Measurements from ENCODE around the gene MS4A13.
"Not testable (repeated sequence)": the region's sequence is repeated elsewhere in the genome, so short reads cannot be mapped to it uniquely, and the experiment has no call there.

Gene MS4A13

GRCh38 chr11:60510209-60510608 is 5.0 kb upstream of the MS4A13 start:
- H3K27ac Mint-ChIP-seq; H3K9me3 Mint-ChIP-seq; H3K4me3 Mint-ChIP-seq; ATAC-seq; H3K36me3 Mint-ChIP-seq (ENCODE audit: low read depth); DNase-seq; H3K4me1 Mint-ChIP-seq: not testable (repeated sequence)
- H3K27me3 Mint-ChIP-seq: peaks cover 19% of the 10 kb centered on the region

GRCh38 chr11:60511393-60511792 is 3.8 kb upstream of the MS4A13 start:
- Mint-ChIP-seq H3K27me3 (peaks cover 29% of the 10 kb centered on the region), H3K4me3 (no peak overlapping the region), H3K9me3 (peaks cover 5% of the 10 kb centered on the region), H3K4me1 (no peaks in the 10 kb centered on the region), H3K27ac (no peak overlapping the region), H3K36me3 (ENCODE audit: low read depth) (no peaks in the 10 kb centered on the region)
- ATAC-seq: no peak
- no peak for DNase-seq

- no peaks in the 10 kb centered on the region for H3K36me3 Mint-ChIP-seq (ENCODE audit: low read depth)
- H3K27ac Mint-ChIP-seq: no peak overlapping the region
- H3K27me3 Mint-ChIP-seq: peaks cover 18% of the 10 kb centered on the region
- H3K4me1 Mint-ChIP-seq: no peaks in the 10 kb centered on the region
- no peak for DNase-seq
- no peak for ATAC-seq
- H3K9me3 Mint-ChIP-seq: peaks cover 5% of the 10 kb centered on the region
- H3K4me3 Mint-ChIP-seq: no peak overlapping the region
These were observed 2.5 kb upstream of the MS4A13 start for GRCh38 chr11:60512651-60513225.

- Mint-ChIP-seq H3K27me3 (peaks cover 15% of the 10 kb centered on the region), H3K4me3 (no peak overlapping the region), H3K9me3 (peaks cover 5% of the 10 kb centered on the region), H3K4me1 (no peaks in the 10 kb centered on the region), H3K36me3 (ENCODE audit: low read depth) (no peaks in the 10 kb centered on the region), H3K27ac (no peak overlapping the region)
- ATAC-seq: no peak
- DNase-seq: no peak
These were observed 1.4 kb upstream of the MS4A13 start for GRCh38 chr11:60513496-60514460.

GRCh38 chr11:60528465-60528864 is 13.3 kb downstream of the MS4A13 start:
- no peak for ATAC-seq
- Mint-ChIP-seq H3K4me3 (no peak overlapping the region), H3K9me3 (peaks cover 6% of the 10 kb centered on the region), H3K36me3 (ENCODE audit: low read depth) (no peaks in the 10 kb centered on the region), H3K27me3 (peaks cover 6% of the 10 kb centered on the region), H3K4me1 (peaks cover 3% of the 10 kb centered on the region), H3K27ac (no peak overlapping the region)
- no peak for DNase-seq

- DNase-seq (no peak), ATAC-seq (no peak)
- peaks cover 6% of the 10 kb centered on the region for H3K9me3 Mint-ChIP-seq
- no peak overlapping the region for H3K27ac Mint-ChIP-seq
- peaks cover 3% of the 10 kb centered on the region for H3K4me1 Mint-ChIP-seq
- no peaks in the 10 kb centered on the region for H3K36me3 Mint-ChIP-seq (ENCODE audit: low read depth)
- peaks cover 6% of the 10 kb centered on the region for H3K27me3 Mint-ChIP-seq
- no peak overlapping the region for H3K4me3 Mint-ChIP-seq
These were observed 13.7 kb downstream of the MS4A13 start for GRCh38 chr11:60528934-60529333.

- peaks cover 3% of the 10 kb centered on the region for H3K4me1 Mint-ChIP-seq
- H3K4me3 Mint-ChIP-seq: no peak overlapping the region
- no peaks in the 10 kb centered on the region for H3K36me3 Mint-ChIP-seq (ENCODE audit: low read depth)
- ATAC-seq (no peak), DNase-seq (no peak)
- H3K27me3 Mint-ChIP-seq: peaks cover 6% of the 10 kb centered on the region
- H3K27ac Mint-ChIP-seq: no peak overlapping the region
- peaks cover 6% of the 10 kb centered on the region for H3K9me3 Mint-ChIP-seq
These were observed 15.4 kb downstream of the MS4A13 start for GRCh38 chr11:60530454-60531100.

- not testable (repeated sequence) for H3K27ac Mint-ChIP-seq; H3K4me1 Mint-ChIP-seq; H3K27me3 Mint-ChIP-seq; DNase-seq; H3K36me3 Mint-ChIP-seq (ENCODE audit: low read depth); H3K4me3 Mint-ChIP-seq; H3K9me3 Mint-ChIP-seq; ATAC-seq
These were observed 17.2 kb downstream of the MS4A13 start for GRCh38 chr11:60532383-60532782.

GRCh38 chr11:60538627-60539026 is 23.4 kb downstream of the MS4A13 start:
- H3K4me1 Mint-ChIP-seq; H3K36me3 Mint-ChIP-seq (ENCODE audit: low read depth); ATAC-seq; H3K4me3 Mint-ChIP-seq; H3K27ac Mint-ChIP-seq; H3K27me3 Mint-ChIP-seq; H3K9me3 Mint-ChIP-seq; DNase-seq: not testable (repeated sequence)

- Mint-ChIP-seq H3K27ac (no peak overlapping the region), H3K9me3 (peaks cover 3% of the 10 kb centered on the region), H3K4me3 (no peak overlapping the region), H3K4me1 (no peaks in the 10 kb centered on the region), H3K36me3 (ENCODE audit: low read depth) (peaks cover 2% of the 10 kb centered on the region), H3K27me3 (peaks cover 10% of the 10 kb centered on the region)
- ATAC-seq (no peak), DNase-seq (no peak)
These were observed 28.9 kb downstream of the MS4A13 start for GRCh38 chr11:60544077-60544476.

- no peak overlapping the region for H3K4me3 Mint-ChIP-seq
- H3K27me3 Mint-ChIP-seq: peaks cover 10% of the 10 kb centered on the region
- peaks cover 39% of the 10 kb centered on the region for H3K9me3 Mint-ChIP-seq
- ATAC-seq: no peak
- DNase-seq: no peak
- no peaks in the 10 kb centered on the region for H3K4me1 Mint-ChIP-seq
- no peak overlapping the region for H3K27ac Mint-ChIP-seq
- H3K36me3 Mint-ChIP-seq (ENCODE audit: low read depth): peaks cover 5% of the 10 kb centered on the region
These were observed 46.1 kb downstream of the MS4A13 start for GRCh38 chr11:60561254-60561653.

GRCh38 chr11:60563553-60564235 is 48.5 kb downstream of the MS4A13 start:
- no peak overlapping the region for H3K4me3 Mint-ChIP-seq
- H3K9me3 Mint-ChIP-seq: peaks cover 26% of the 10 kb centered on the region
- H3K36me3 Mint-ChIP-seq (ENCODE audit: low read depth): peaks cover 5% of the 10 kb centered on the region
- no peak for DNase-seq
- no peak for ATAC-seq
- H3K4me1 Mint-ChIP-seq: no peaks in the 10 kb centered on the region
- H3K27me3 Mint-ChIP-seq: peaks cover 18% of the 10 kb centered on the region
- H3K27ac Mint-ChIP-seq: no peak overlapping the region

GRCh38 chr11:60566776-60567175 is 51.6 kb downstream of the MS4A13 start:
- no peak for DNase-seq
- no peak overlapping the region for H3K4me3 Mint-ChIP-seq
- peaks cover 2% of the 10 kb centered on the region for H3K4me1 Mint-ChIP-seq
- peaks cover 8% of the 10 kb centered on the region for H3K9me3 Mint-ChIP-seq
- ATAC-seq: no peak
- H3K27ac Mint-ChIP-seq: no peak overlapping the region
- H3K36me3 Mint-ChIP-seq (ENCODE audit: low read depth): no peaks in the 10 kb centered on the region
- H3K27me3 Mint-ChIP-seq: peaks cover 25% of the 10 kb centered on the region

GRCh38 chr11:60570970-60571369 is 55.8 kb downstream of the MS4A13 start:
- H3K27ac Mint-ChIP-seq: no peak overlapping the region
- ATAC-seq: no peak

More at GRCh38 chr11:60570970-60571369, 55.8 kb downstream of the MS4A13 start:
- Mint-ChIP-seq H3K4me3 (no peak overlapping the region), H3K27me3 (peaks cover 18% of the 10 kb centered on the region), H3K36me3 (ENCODE audit: low read depth) (no peaks in the 10 kb centered on the region), H3K4me1 (peaks cover 2% of the 10 kb centered on the region), H3K9me3 (no peaks in the 10 kb centered on the region)
- no peak for DNase-seq

Data from activated naive CD8-positive, alpha-beta T cell treated with anti-CD3 and anti-CD28 coated beads, Interleukin-2, amount 50 U/mL, for 24 hours (primary cell).